ENCODE results near the gene SIN3B. TPM values are rescaled to one million over a fixed set of nuclear protein-coding genes. Genes with fewer than 3 reads are reported as not detected.

The SIN3B gene
- total RNA-seq, 1 donor from 2014 or later, result 89.6 TPM

- no peak for TF ChIP-seq CTCF (IDR thresholded peaks at IDR 0.05; ENCODE audit: unreplicated experiment)
- peaks cover 12% of the 10 kb centered on the region for H3K4me1 Mint-ChIP-seq (ENCODE audit: low read depth)
- no peak for DNase-seq (ENCODE audit: low spot score, unreplicated experiment)
- H3K27ac Mint-ChIP-seq, result peak overlapping the region; percentile 62
- H3K4me3 Mint-ChIP-seq (ENCODE audit: low read depth), result peak overlapping the region; percentile 90
- H3K27me3 Mint-ChIP-seq, result peaks cover 24% of the 10 kb centered on the region
- H3K36me3 Mint-ChIP-seq (ENCODE audit: insufficient read depth), result peaks cover 17% of the 10 kb centered on the region
- peaks cover 4% of the 10 kb centered on the region for H3K9me3 Mint-ChIP-seq (ENCODE audit: low read depth)
Observed at GRCh38 chr19:16829822-16830289, 658 bp downstream of the SIN3B start.

- DNase-seq (ENCODE audit: low spot score, unreplicated experiment), result no peak
- H3K4me3 Mint-ChIP-seq (ENCODE audit: low read depth), result peak overlapping the region; percentile 90
- H3K4me1 Mint-ChIP-seq (ENCODE audit: low read depth), result peaks cover 8% of the 10 kb centered on the region
- peaks cover 16% of the 10 kb centered on the region for H3K27me3 Mint-ChIP-seq
- H3K27ac Mint-ChIP-seq, result no peak overlapping the region
- peaks cover 4% of the 10 kb centered on the region for H3K9me3 Mint-ChIP-seq (ENCODE audit: low read depth)
- peaks cover 17% of the 10 kb centered on the region for H3K36me3 Mint-ChIP-seq (ENCODE audit: insufficient read depth)
- no peak for TF ChIP-seq CTCF (IDR thresholded peaks at IDR 0.05; ENCODE audit: unreplicated experiment)
Observed at GRCh38 chr19:16830679-16831078, 1.5 kb downstream of the SIN3B start.

GRCh38 chr19:16831531-16831930 lies 2.3 kb downstream of the SIN3B start:
- Mint-ChIP-seq H3K36me3 (ENCODE audit: insufficient read depth) (peaks cover 18% of the 10 kb centered on the region), H3K27ac (no peak overlapping the region), H3K9me3 (ENCODE audit: low read depth) (peaks cover 4% of the 10 kb centered on the region), H3K27me3 (peaks cover 10% of the 10 kb centered on the region), H3K4me3 (ENCODE audit: low read depth) (peak overlapping the region; percentile 52), H3K4me1 (ENCODE audit: low read depth) (peaks cover 8% of the 10 kb centered on the region)
- no peak for DNase-seq (ENCODE audit: low spot score, unreplicated experiment)
- no peak for TF ChIP-seq CTCF (IDR thresholded peaks at IDR 0.05; ENCODE audit: unreplicated experiment)

GRCh38 chr19:16834747-16835146 lies 5.5 kb downstream of the SIN3B start:
- no peaks in the 10 kb centered on the region for H3K9me3 Mint-ChIP-seq (ENCODE audit: low read depth)
- no peak overlapping the region for H3K4me3 Mint-ChIP-seq (ENCODE audit: low read depth)
- H3K36me3 Mint-ChIP-seq (ENCODE audit: insufficient read depth), result peaks cover 20% of the 10 kb centered on the region
- no peak for DNase-seq (ENCODE audit: low spot score, unreplicated experiment)
- H3K4me1 Mint-ChIP-seq (ENCODE audit: low read depth), result peaks cover 8% of the 10 kb centered on the region
- H3K27me3 Mint-ChIP-seq, result no peaks in the 10 kb centered on the region
- H3K27ac Mint-ChIP-seq, result no peak overlapping the region
- TF ChIP-seq CTCF (IDR thresholded peaks at IDR 0.05; ENCODE audit: unreplicated experiment), result no peak

- Mint-ChIP-seq H3K27me3 (no peaks in the 10 kb centered on the region), H3K9me3 (ENCODE audit: low read depth) (no peaks in the 10 kb centered on the region), H3K27ac (no peak overlapping the region), H3K4me1 (ENCODE audit: low read depth) (no peaks in the 10 kb centered on the region), H3K36me3 (ENCODE audit: insufficient read depth) (peaks cover 19% of the 10 kb centered on the region), H3K4me3 (ENCODE audit: low read depth) (no peak overlapping the region)
- TF ChIP-seq CTCF (IDR thresholded peaks at IDR 0.05; ENCODE audit: unreplicated experiment), result no peak
- no peak for DNase-seq (ENCODE audit: low spot score, unreplicated experiment)
Observed at GRCh38 chr19:16836115-16837034, 7.2 kb downstream of the SIN3B start.
